Measurements from ENCODE around the gene SMOC2. TPM values are rescaled to one million over a fixed set of nuclear protein-coding genes. Genes with fewer than 3 reads are reported as not detected.

Gene SMOC2
- total RNA-seq, 3 donors from 2014 or later: 11.4 to 40.4 (median 18.8) TPM

- intact Hi-C loops (cut with DNase I, micrococcal nuclease): no loop called here
- no peak for TF ChIP-seq CTCF (IDR thresholded peaks at IDR 0.05)
- no peaks in the 10 kb centered on the region for H3K36me3 ChIP-seq (ENCODE audit: low read depth)
- ATAC-seq (no peak), DNase-seq (no peak)
- no peaks in the 10 kb centered on the region for H3K9me3 ChIP-seq
- no peaks in the 10 kb centered on the region for H3K4me1 ChIP-seq (ENCODE audit: low read depth)
- no peak overlapping the region for H3K4me3 ChIP-seq
These were observed 16.1 kb downstream of the SMOC2 start for GRCh38 chr6:168456907-168457652.

- Histone ChIP-seq H3K36me3 (ENCODE audit: low read depth) (no peaks in the 10 kb centered on the region), H3K4me1 (ENCODE audit: low read depth) (no peaks in the 10 kb centered on the region), H3K4me3 (no peak overlapping the region), H3K9me3 (no peaks in the 10 kb centered on the region)
- no peak for ATAC-seq
- no peak for DNase-seq
- TF ChIP-seq CTCF (IDR thresholded peaks at IDR 0.05): no peak
- intact Hi-C loops (cut with DNase I, micrococcal nuclease): no loop called here
These were observed 16.6 kb downstream of the SMOC2 start for GRCh38 chr6:168457653-168457934.

GRCh38 chr6:168458101-168458500 is 17.1 kb downstream of the SMOC2 start:
- no peak for ATAC-seq
- no peak for TF ChIP-seq CTCF (IDR thresholded peaks at IDR 0.05)
- intact Hi-C loops (cut with DNase I, micrococcal nuclease): no loop called here
- Histone ChIP-seq H3K4me1 (ENCODE audit: low read depth) (no peaks in the 10 kb centered on the region), H3K9me3 (no peaks in the 10 kb centered on the region), H3K36me3 (ENCODE audit: low read depth) (no peaks in the 10 kb centered on the region), H3K4me3 (no peak overlapping the region)
- DNase-seq: no peak

GRCh38 chr6:168459572-168459971 is 18.6 kb downstream of the SMOC2 start:
- H3K4me1 ChIP-seq (ENCODE audit: low read depth): no peaks in the 10 kb centered on the region
- ATAC-seq (no peak), DNase-seq (no peak)
- no peak overlapping the region for H3K4me3 ChIP-seq
- intact Hi-C loops (cut with DNase I, micrococcal nuclease): no loop called here
- H3K36me3 ChIP-seq (ENCODE audit: low read depth): no peaks in the 10 kb centered on the region
- H3K9me3 ChIP-seq: no peaks in the 10 kb centered on the region
- no peak for TF ChIP-seq CTCF (IDR thresholded peaks at IDR 0.05)

GRCh38 chr6:168462289-168462853 is 21.4 kb downstream of the SMOC2 start:
- no peak for ATAC-seq
- no peaks in the 10 kb centered on the region for H3K9me3 ChIP-seq
- intact Hi-C loops (cut with DNase I, micrococcal nuclease): no loop called here
- no peak overlapping the region for H3K4me3 ChIP-seq
- no peak for TF ChIP-seq CTCF (IDR thresholded peaks at IDR 0.05)
- H3K4me1 ChIP-seq (ENCODE audit: low read depth): no peaks in the 10 kb centered on the region
- H3K36me3 ChIP-seq (ENCODE audit: low read depth): no peaks in the 10 kb centered on the region
- no peak for DNase-seq

All from mucosa of descending colon (tissue), 3 donors.